Activated naive CD4-positive, alpha-beta T cell treated with anti-CD3 and anti-CD28 coated beads, Interleukin-2, amount 10 ng/mL, durations not matched to agents 7 days and 5 days (primary cell): ENCODE data around the gene OR4Q2.
"Not testable (repeated sequence)": the region's sequence is repeated elsewhere in the genome, so short reads cannot be mapped to it uniquely, and the experiment has no call there.

Experiments
- CTCF ChIA-PET: fragments of 350-600 bp; sonication (Branson Sonifier 250); formaldehyde crosslinking; loops from one replicate; lab custom pipeline; 2021; ENCODE audit warnings: antibody characterized with exemption; lab: Charles Lee
- DNase-seq: peaks from one replicate; pipeline ENCODE4 v3.0.0-alpha.2; 2020
- H3K27ac Mint-ChIP-seq: one replicate; pipeline ENCODE4 v1.8.0; 2021; ENCODE audit warnings: mild to moderate bottlenecking, moderate library complexity, mixed read lengths
- H3K27me3 Mint-ChIP-seq: one replicate; pipeline ENCODE4 v1.8.0; 2021; ENCODE audit warnings: mild to moderate bottlenecking, mixed read lengths
- H3K36me3 Mint-ChIP-seq: one replicate; pipeline ENCODE4 v1.8.0; 2021; ENCODE audit warnings: mixed read lengths
- H3K4me1 Mint-ChIP-seq: one replicate; pipeline ENCODE4 v1.8.0; 2021; ENCODE audit warnings: mixed read lengths
- H3K4me3 Mint-ChIP-seq: one replicate; pipeline ENCODE4 v1.8.0; 2021; ENCODE audit warnings: mild to moderate bottlenecking, moderate library complexity, mixed read lengths
- H3K9me3 Mint-ChIP-seq: one replicate; pipeline ENCODE4 v1.8.0; 2021; ENCODE audit warnings: mixed read lengths

The OR4Q2 gene

GRCh38 chr14:20001863-20002262, at the start of gene OR4Q2:
Gene OR4Q2, plus strand, starts transcription at chr14:20002163.
- Mint-ChIP-seq H3K27ac (no peak within 1 kb of the TSS), H3K9me3 (peaks cover 1% of the 10 kb centered on the region), H3K4me1 (no peaks in the 10 kb centered on the region), H3K27me3 (no peaks in the 10 kb centered on the region), H3K36me3 (no peaks in the 10 kb centered on the region), H3K4me3 (no peak within 1 kb of the TSS)
- CTCF ChIA-PET: no interaction called here
- no peak for DNase-seq

GRCh38 chr14:19969735-19970134, 32.2 kb upstream of the OR4Q2 start:
- H3K9me3 Mint-ChIP-seq, H3K36me3 Mint-ChIP-seq, H3K27ac Mint-ChIP-seq, H3K27me3 Mint-ChIP-seq, CTCF ChIA-PET, DNase-seq, H3K4me3 Mint-ChIP-seq: not testable (repeated sequence)
- peaks cover 23% of the 10 kb centered on the region for H3K4me1 Mint-ChIP-seq

- H3K9me3 Mint-ChIP-seq: peaks cover 9% of the 10 kb centered on the region
- H3K4me3 Mint-ChIP-seq: no peak overlapping the region
- DNase-seq: peak; percentile 63
- CTCF ChIA-PET: no interaction called here
- H3K27me3 Mint-ChIP-seq: no peaks in the 10 kb centered on the region
- H3K27ac Mint-ChIP-seq: peak overlapping the region; percentile 43
- H3K36me3 Mint-ChIP-seq: peaks cover 11% of the 10 kb centered on the region
- peaks cover 29% of the 10 kb centered on the region for H3K4me1 Mint-ChIP-seq
These were observed 27.1 kb upstream of the OR4Q2 start for GRCh38 chr14:19974844-19975243.

GRCh38 chr14:19975291-19975690, 26.7 kb upstream of the OR4Q2 start, which contains the start of gene OR4K15:
Gene OR4K15, plus strand, starts transcription at chr14:19975591. Its CDS starts 0 bp downstream, at chr14:19975591.
- Mint-ChIP-seq H3K4me3 (no peak within 1 kb of the TSS), H3K9me3 (peaks cover 11% of the 10 kb centered on the region), H3K4me1 (peaks cover 29% of the 10 kb centered on the region), H3K27ac (peak within 1 kb of the TSS; percentile 43), H3K36me3 (peaks cover 14% of the 10 kb centered on the region), H3K27me3 (no peaks in the 10 kb centered on the region)
- no peak for DNase-seq
- CTCF ChIA-PET: no interaction called here

GRCh38 chr14:19993438-19993837, 8.5 kb upstream of the OR4Q2 start:
- Mint-ChIP-seq H3K4me3 (no peak overlapping the region), H3K27ac (no peak overlapping the region), H3K9me3 (peaks cover 2% of the 10 kb centered on the region), H3K4me1 (no peaks in the 10 kb centered on the region), H3K27me3 (no peaks in the 10 kb centered on the region), H3K36me3 (no peaks in the 10 kb centered on the region)
- CTCF ChIA-PET: no interaction called here
- DNase-seq: no peak

- H3K4me3 Mint-ChIP-seq: no peak overlapping the region
- H3K27ac Mint-ChIP-seq: no peak overlapping the region
- peaks cover 1% of the 10 kb centered on the region for H3K36me3 Mint-ChIP-seq
- CTCF ChIA-PET: no interaction called here
- no peak for DNase-seq
- peaks cover 4% of the 10 kb centered on the region for H3K9me3 Mint-ChIP-seq
- no peaks in the 10 kb centered on the region for H3K4me1 Mint-ChIP-seq
- H3K27me3 Mint-ChIP-seq: no peaks in the 10 kb centered on the region
These were observed 356 bp downstream of the OR4Q2 start for GRCh38 chr14:20002319-20002718.

GRCh38 chr14:20008156-20008555, 6.2 kb downstream of the OR4Q2 start:
- no peaks in the 10 kb centered on the region for H3K4me1 Mint-ChIP-seq

GRCh38 chr14:20019257-20019865, 17.4 kb downstream of the OR4Q2 start, which contains the start of gene OR4K14:
Gene OR4K14, minus strand, starts transcription at chr14:20019307. Its CDS starts 4,114 bp downstream, at chr14:20015193.
- Mint-ChIP-seq H3K4me1 (no peaks in the 10 kb centered on the region), H3K27ac (no peak within 1 kb of the TSS), H3K27me3 (no peaks in the 10 kb centered on the region), H3K9me3 (no peaks in the 10 kb centered on the region), H3K4me3 (no peak within 1 kb of the TSS), H3K36me3 (no peaks in the 10 kb centered on the region)
- CTCF ChIA-PET: no interaction called here
- DNase-seq: no peak

More at GRCh38 chr14:20008156-20008555, 6.2 kb downstream of the OR4Q2 start:
- no peak for DNase-seq
- peaks cover 6% of the 10 kb centered on the region for H3K9me3 Mint-ChIP-seq
- H3K27me3 Mint-ChIP-seq: no peaks in the 10 kb centered on the region
- CTCF ChIA-PET: no interaction called here
- peaks cover 1% of the 10 kb centered on the region for H3K36me3 Mint-ChIP-seq
- no peak overlapping the region for H3K4me3 Mint-ChIP-seq
- H3K27ac Mint-ChIP-seq: no peak overlapping the region

GRCh38 chr14:20031058-20031457, 29.1 kb downstream of the OR4Q2 start:
- H3K27ac Mint-ChIP-seq: no peak overlapping the region
- H3K36me3 Mint-ChIP-seq: no peaks in the 10 kb centered on the region
- CTCF ChIA-PET: no interaction called here
- no peaks in the 10 kb centered on the region for H3K27me3 Mint-ChIP-seq
- H3K9me3 Mint-ChIP-seq: no peaks in the 10 kb centered on the region
- H3K4me3 Mint-ChIP-seq: no peak overlapping the region
- peaks cover 4% of the 10 kb centered on the region for H3K4me1 Mint-ChIP-seq
- DNase-seq: no peak

- peaks cover 3% of the 10 kb centered on the region for H3K9me3 Mint-ChIP-seq
- no peaks in the 10 kb centered on the region for H3K36me3 Mint-ChIP-seq
- DNase-seq: no peak
- CTCF ChIA-PET: no interaction called here
- no peaks in the 10 kb centered on the region for H3K27me3 Mint-ChIP-seq
- no peak overlapping the region for H3K27ac Mint-ChIP-seq
- no peaks in the 10 kb centered on the region for H3K4me1 Mint-ChIP-seq
- no peak overlapping the region for H3K4me3 Mint-ChIP-seq
These were observed 33.5 kb downstream of the OR4Q2 start for GRCh38 chr14:20035449-20035848.

GRCh38 chr14:20035938-20036337, 34.0 kb downstream of the OR4Q2 start, which contains the start of gene OR4K13:
Gene OR4K13, minus strand, starts transcription at chr14:20036038. Its CDS starts 1,280 bp downstream, at chr14:20034758.
- no peaks in the 10 kb centered on the region for H3K36me3 Mint-ChIP-seq
- peaks cover 3% of the 10 kb centered on the region for H3K9me3 Mint-ChIP-seq
- CTCF ChIA-PET: no interaction called here
- no peak within 1 kb of the TSS for H3K27ac Mint-ChIP-seq
- H3K4me1 Mint-ChIP-seq: no peaks in the 10 kb centered on the region
- H3K27me3 Mint-ChIP-seq: no peaks in the 10 kb centered on the region
- no peak for DNase-seq
- no peak within 1 kb of the TSS for H3K4me3 Mint-ChIP-seq

GRCh38 chr14:20044243-20044642, 42.3 kb downstream of the OR4Q2 start:
- Mint-ChIP-seq H3K4me1 (no peaks in the 10 kb centered on the region), H3K36me3 (no peaks in the 10 kb centered on the region), H3K27ac (no peak overlapping the region), H3K9me3 (peaks cover 4% of the 10 kb centered on the region), H3K4me3 (no peak overlapping the region), H3K27me3 (no peaks in the 10 kb centered on the region)
- CTCF ChIA-PET: no interaction called here
- DNase-seq: no peak

GRCh38 chr14:20048202-20048601, 46.2 kb downstream of the OR4Q2 start:
- Mint-ChIP-seq H3K4me1 (no peaks in the 10 kb centered on the region), H3K36me3 (no peaks in the 10 kb centered on the region), H3K27ac (no peak overlapping the region), H3K4me3 (no peak overlapping the region), H3K27me3 (no peaks in the 10 kb centered on the region), H3K9me3 (no peaks in the 10 kb centered on the region)
- CTCF ChIA-PET: no interaction called here
- no peak for DNase-seq
